ENCODE data around the gene MYOM1.
"Not testable (repeated sequence)": the region's sequence is repeated elsewhere in the genome, so short reads cannot be mapped to it uniquely, and the experiment has no call there.

DNA sequence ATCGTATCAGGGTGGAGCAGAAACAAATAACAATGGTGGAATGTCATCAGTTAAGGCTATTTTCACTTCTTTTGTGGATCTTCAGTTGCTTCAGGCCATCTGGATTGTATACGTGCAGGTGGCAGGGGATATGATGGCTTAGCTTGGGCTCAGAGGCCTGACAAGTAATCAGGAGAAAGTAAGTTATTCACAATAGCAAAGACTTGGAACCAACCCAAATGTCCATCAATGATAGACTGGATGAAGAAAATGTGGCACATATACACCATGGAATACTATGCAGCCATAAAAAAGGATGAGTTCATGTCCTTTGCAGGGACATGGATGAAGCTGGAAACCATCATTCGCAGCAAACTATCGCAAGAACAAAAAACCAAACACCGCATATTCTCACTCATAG is 196.2 kb downstream of the MYOM1 start:
- TF ChIP-seq, protein P1, sequence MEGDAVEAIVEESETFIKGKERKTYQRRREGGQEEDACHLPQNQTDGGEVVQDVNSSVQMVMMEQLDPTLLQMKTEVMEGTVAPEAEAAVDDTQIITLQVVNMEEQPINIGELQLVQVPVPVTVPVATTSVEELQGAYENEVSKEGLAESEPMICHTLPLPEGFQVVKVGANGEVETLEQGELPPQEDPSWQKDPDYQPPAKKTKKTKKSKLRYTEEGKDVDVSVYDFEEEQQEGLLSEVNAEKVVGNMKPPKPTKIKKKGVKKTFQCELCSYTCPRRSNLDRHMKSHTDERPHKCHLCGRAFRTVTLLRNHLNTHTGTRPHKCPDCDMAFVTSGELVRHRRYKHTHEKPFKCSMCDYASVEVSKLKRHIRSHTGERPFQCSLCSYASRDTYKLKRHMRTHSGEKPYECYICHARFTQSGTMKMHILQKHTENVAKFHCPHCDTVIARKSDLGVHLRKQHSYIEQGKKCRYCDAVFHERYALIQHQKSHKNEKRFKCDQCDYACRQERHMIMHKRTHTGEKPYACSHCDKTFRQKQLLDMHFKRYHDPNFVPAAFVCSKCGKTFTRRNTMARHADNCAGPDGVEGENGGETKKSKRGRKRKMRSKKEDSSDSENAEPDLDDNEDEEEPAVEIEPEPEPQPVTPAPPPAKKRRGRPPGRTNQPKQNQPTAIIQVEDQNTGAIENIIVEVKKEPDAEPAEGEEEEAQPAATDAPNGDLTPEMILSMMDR (IDR thresholded peaks at IDR 0.05; ENCODE audit: poor library complexity): not testable (repeated sequence)
- not testable (repeated sequence) for TF ChIP-seq EZH2 (IDR thresholded peaks at IDR 0.05; ENCODE audit: borderline replicate concordance); EZH2phosphoT487 (IDR thresholded peaks at IDR 0.05; ENCODE audit: low read depth, severe bottlenecking, unreplicated experiment)

Data from hepatocyte (in vitro differentiated cells).